ENCODE results near the gene PCMTD2.

DNA sequence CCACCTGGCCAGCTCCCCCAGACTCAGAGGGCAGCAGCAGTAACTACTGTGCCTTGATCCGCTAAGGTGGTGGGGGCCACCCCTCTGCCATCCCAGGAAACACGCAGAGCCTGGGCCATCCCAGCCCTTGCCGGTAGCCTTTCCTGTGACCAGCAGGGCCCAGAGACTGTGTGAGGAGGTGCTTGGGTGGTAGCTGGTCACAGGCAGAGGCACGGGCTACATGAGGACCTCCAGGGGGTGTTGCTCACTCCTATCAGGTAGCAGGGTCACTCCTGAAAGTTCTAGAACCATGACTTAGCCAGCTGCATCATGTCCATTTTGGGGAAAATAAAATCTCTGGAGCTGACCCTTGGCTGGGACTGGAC, 22.8 kb downstream of the PCMTD2 start:
- TF ChIP-seq, protein P1, sequence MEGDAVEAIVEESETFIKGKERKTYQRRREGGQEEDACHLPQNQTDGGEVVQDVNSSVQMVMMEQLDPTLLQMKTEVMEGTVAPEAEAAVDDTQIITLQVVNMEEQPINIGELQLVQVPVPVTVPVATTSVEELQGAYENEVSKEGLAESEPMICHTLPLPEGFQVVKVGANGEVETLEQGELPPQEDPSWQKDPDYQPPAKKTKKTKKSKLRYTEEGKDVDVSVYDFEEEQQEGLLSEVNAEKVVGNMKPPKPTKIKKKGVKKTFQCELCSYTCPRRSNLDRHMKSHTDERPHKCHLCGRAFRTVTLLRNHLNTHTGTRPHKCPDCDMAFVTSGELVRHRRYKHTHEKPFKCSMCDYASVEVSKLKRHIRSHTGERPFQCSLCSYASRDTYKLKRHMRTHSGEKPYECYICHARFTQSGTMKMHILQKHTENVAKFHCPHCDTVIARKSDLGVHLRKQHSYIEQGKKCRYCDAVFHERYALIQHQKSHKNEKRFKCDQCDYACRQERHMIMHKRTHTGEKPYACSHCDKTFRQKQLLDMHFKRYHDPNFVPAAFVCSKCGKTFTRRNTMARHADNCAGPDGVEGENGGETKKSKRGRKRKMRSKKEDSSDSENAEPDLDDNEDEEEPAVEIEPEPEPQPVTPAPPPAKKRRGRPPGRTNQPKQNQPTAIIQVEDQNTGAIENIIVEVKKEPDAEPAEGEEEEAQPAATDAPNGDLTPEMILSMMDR (conservative IDR thresholded peaks at IDR 0.05; ENCODE audit: low read length): no peak
- TF ChIP-seq EZH2phosphoT487 (IDR thresholded peaks at IDR 0.05; ENCODE audit: borderline replicate concordance, low read depth, low read length): no peak

Data from OCI-LY7 (cell line).